ENCODE measurements around the gene FBXL7. TPM values are rescaled to one million over a fixed set of nuclear protein-coding genes. Genes with fewer than 3 reads are reported as not detected.

The FBXL7 gene
- total and polyA plus RNA-seq, 2 of the 8 experiments (the other 6 are each of a cell fraction or from before 2014, with no cell fraction given) = 17.7 to 17.8 TPM

DNA sequence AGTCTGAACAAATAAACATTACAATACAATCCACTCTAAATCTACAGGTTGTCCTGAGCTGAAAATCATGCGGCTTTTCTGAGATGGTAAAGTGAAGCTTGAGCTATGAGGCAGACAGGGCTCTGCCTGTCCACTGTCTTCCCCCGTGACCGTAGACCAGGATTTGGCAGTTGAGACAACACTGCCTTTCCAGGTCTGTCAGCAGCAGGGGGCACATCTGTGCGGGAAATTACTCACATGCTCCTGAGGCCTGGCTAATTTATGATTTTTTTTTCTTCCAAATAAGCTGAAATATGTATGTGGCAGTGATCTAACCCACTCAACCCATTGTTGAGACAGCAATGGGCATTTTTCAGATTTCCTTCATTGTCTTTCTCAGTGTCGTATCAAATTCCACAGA lies 307.9 kb downstream of the FBXL7 start:
- 87% methylated on average over 5 of the region's 5 CpGs; no CpG with 5 or more reads in 1 of the 2 experiments for WGBS, 2 experiments (ENCODE audit: extremely low coverage in 1 of 2, insufficient coverage in 1 of 2, insufficient read length in 1 of 2, insufficient replicate concordance in 2 of 2, low coverage in 1 of 2, low lambda C conversion rate in 2 of 2, missing lambda C conversion rate in 1 of 2)
- ChIA-PET CTCF (ENCODE audit: partially characterized antibody) (interaction anchor here (0.5 to 1.7 kb wide), 5 partner anchors 17 to 307 kb away, joined by 3 to 6 read pairs (median 3); no protein-coding TSS in a partner anchor), POLR2A (ENCODE audit: partially characterized antibody) (no interaction called here)
- H2BK5ac ChIP-seq (ENCODE audit: low read depth, low read length) = no peak overlapping the region
- H3K27me3 ChIP-seq (replicated peaks in 1 of 4; ENCODE audit: control insufficient read depth in 3 of 4, extremely low read depth in 1 of 4, insufficient read depth in 3 of 4, low read length in 3 of 4) = no peaks in the 10 kb centered on the region
- TF ChIP-seq SIN3A (conservative IDR thresholded peaks at IDR 0.05 in 1 of 2, IDR thresholded peaks at IDR 0.05 in 1 of 2; ENCODE audit: low read depth in 1 of 2, low read length in 2 of 2) (no peak), NANOG (IDR thresholded peaks at IDR 0.05; ENCODE audit: insufficient read depth, low read depth, low read length, poor library complexity, severe bottlenecking) (no peak), GABPA (IDR thresholded peaks at IDR 0.05; ENCODE audit: borderline replicate concordance, insufficient read depth, low read length) (no peak), EGR1 (IDR thresholded peaks at IDR 0.05; ENCODE audit: borderline replicate concordance, low read depth, low read length) (no peak), TBP (IDR thresholded peaks at IDR 0.05; ENCODE audit: low read depth, low read length) (no peak), RXRA (IDR thresholded peaks at IDR 0.05; ENCODE audit: insufficient read depth, low read depth, low read length) (no peak), KDM5A (IDR thresholded peaks at IDR 0.05; ENCODE audit: low read length) (no peak), PHF8 (conservative IDR thresholded peaks at IDR 0.05; ENCODE audit: low read depth, low read length) (no peak)
- no peak overlapping the region for H3K9ac ChIP-seq (replicated peaks in 1 of 4; ENCODE audit: extremely low read depth in 1 of 4, low read depth in 3 of 4, low read length in 3 of 4)
- H3K79me1 ChIP-seq (ENCODE audit: low read depth, low read length) = no peaks in the 10 kb centered on the region
- DNase-seq (ENCODE audit: low read depth in 1 of 2, low spot score in 2 of 2) = no peak
- peaks cover 0 to 7% (median 1%) of the 10 kb centered on the region in 4 experiments; a peak in 3 of 8 replicates for H3K36me3 ChIP-seq (ENCODE audit: control insufficient read depth in 2 of 4, insufficient read depth in 4 of 4, low read length in 3 of 4)
- no peak overlapping the region for H4K5ac ChIP-seq (ENCODE audit: insufficient read length, low read depth, low read length)
- H3K18ac ChIP-seq (ENCODE audit: extremely low read depth, low read length) = no peak overlapping the region
- H3K4ac ChIP-seq (replicated peaks; ENCODE audit: insufficient read length, low read depth, low read length) = no peak overlapping the region
- no peak overlapping the region for H3K4me3 ChIP-seq (ENCODE audit: extremely low read depth in 1 of 4, insufficient read depth in 2 of 4, low read depth in 3 of 4, low read length in 4 of 4)
- no peak overlapping the region for H2BK20ac ChIP-seq (ENCODE audit: low read length)
- H2BK120ac ChIP-seq (replicated peaks; ENCODE audit: low read depth, low read length) = no peak overlapping the region
- peaks cover 0 to 3% (median 0%) of the 10 kb centered on the region in 4 experiments; a peak in 1 of 7 replicates for H3K4me1 ChIP-seq (replicated peaks in 1 of 4; ENCODE audit: control insufficient read depth in 3 of 4, insufficient read depth in 4 of 4, low read length in 3 of 4)
- no peak for FAIRE-seq
- no peak overlapping the region for H3K23ac ChIP-seq (ENCODE audit: insufficient read length)
- H4K20me1 ChIP-seq (replicated peaks in 1 of 2; ENCODE audit: control insufficient read depth in 1 of 2, insufficient read depth in 2 of 2, low read length in 2 of 2) = no peaks in the 10 kb centered on the region
- H3K27ac ChIP-seq (ENCODE audit: low read depth, low read length) = no peak overlapping the region
- H3K4me2 ChIP-seq (ENCODE audit: insufficient read depth in 1 of 2, low read depth in 2 of 2, low read length in 2 of 2) = no peak overlapping the region
- peaks cover 17% of the 10 kb centered on the region in 2 experiments for H3K9me3 ChIP-seq (ENCODE audit: insufficient read depth in 2 of 2, low read depth in 1 of 2, low read length in 1 of 2)
- H3K23me2 ChIP-seq (ENCODE audit: low read depth, low read length) = no peaks in the 10 kb centered on the region
- H2BK12ac ChIP-seq (ENCODE audit: low read depth, low read length) = no peak overlapping the region
- H4K8ac ChIP-seq (ENCODE audit: extremely low read depth, insufficient read depth, low read length) = no peak overlapping the region
- H4K91ac ChIP-seq (replicated peaks; ENCODE audit: insufficient read length, low read length) = no peak overlapping the region
- H3K56ac ChIP-seq (replicated peaks; ENCODE audit: insufficient read length, low read depth, low read length) = no peak overlapping the region
- no peak overlapping the region for H3K14ac ChIP-seq (ENCODE audit: insufficient read length)
- H2AK5ac ChIP-seq (ENCODE audit: low read depth, low read length) = no peak overlapping the region
- H3K79me2 ChIP-seq (ENCODE audit: control insufficient read depth in 1 of 2, insufficient read depth in 2 of 2, low read length in 2 of 2) = no peaks in the 10 kb centered on the region
- H2AFZ ChIP-seq (ENCODE audit: low read length) = no peak overlapping the region
- no peak overlapping the region for H2BK15ac ChIP-seq (ENCODE audit: low read length)

Data from H1 (cell line).